Stimulated activated effector memory CD8-positive, alpha-beta T cell treated with anti-CD3 and anti-CD28 coated beads, Interleukin-12 subunit alpha, Interleukin-12 subunit beta, amount 100 ng/mL, for 72 hours (primary cell): ENCODE measurements around the gene GPR161.
"Not testable (repeated sequence)": the region's sequence is repeated elsewhere in the genome, so short reads cannot be mapped to it uniquely, and the experiment has no call there.

ENCODE experiments used
- ATAC-seq: fragments of 150-1000 bp; cut with Tn5 transposase; 2 replicates; pipeline ENCODE4 v1.10.0; 2021
- DNase-seq, 2 donors: peaks; one replicate each; pipeline ENCODE4 v3.0.0; 2021 to 2022; ENCODE audit warnings: low spot score in 2 of 2
- H3K27ac Mint-ChIP-seq: one replicate; pipeline ENCODE4 v1.8.0; 2022; ENCODE audit warnings: mild to moderate bottlenecking, mixed read lengths
- H3K36me3 Mint-ChIP-seq: one replicate; pipeline ENCODE4 v1.8.0; 2022; ENCODE audit warnings: mild to moderate bottlenecking, mixed read lengths
- H3K4me1 Mint-ChIP-seq: one replicate; pipeline ENCODE4 v1.8.0; 2022; ENCODE audit warnings: mixed read lengths
- H3K4me3 Mint-ChIP-seq: one replicate; pipeline ENCODE4 v1.8.0; 2022; ENCODE audit warnings: mild to moderate bottlenecking, mixed read lengths
- H3K9me3 Mint-ChIP-seq: one replicate; pipeline ENCODE4 v1.8.0; 2022; ENCODE audit warnings: mixed read lengths

The GPR161 gene

GRCh38 chr1:168159251-168159650 is 22.5 kb upstream of the GPR161 start:
- Mint-ChIP-seq H3K9me3 (peaks cover 20% of the 10 kb centered on the region), H3K4me1 (no peaks in the 10 kb centered on the region), H3K4me3 (no peak overlapping the region), H3K36me3 (no peaks in the 10 kb centered on the region), H3K27ac (no peak overlapping the region)
- ATAC-seq (no peak), DNase-seq (no peak)

GRCh38 chr1:168157638-168158037 is 20.9 kb upstream of the GPR161 start:
- H3K36me3 Mint-ChIP-seq: no peaks in the 10 kb centered on the region

GRCh38 chr1:168155910-168156309 is 19.2 kb upstream of the GPR161 start:
- no peak overlapping the region for H3K27ac Mint-ChIP-seq
- ATAC-seq (no peak), DNase-seq (no peak)
- no peaks in the 10 kb centered on the region for H3K36me3 Mint-ChIP-seq
- H3K4me1 Mint-ChIP-seq: no peaks in the 10 kb centered on the region
- H3K9me3 Mint-ChIP-seq: peaks cover 20% of the 10 kb centered on the region
- H3K4me3 Mint-ChIP-seq: no peak overlapping the region

More at GRCh38 chr1:168157638-168158037, 20.9 kb upstream of the GPR161 start:
- ATAC-seq (no peak), DNase-seq (no peak)
- no peak overlapping the region for H3K27ac Mint-ChIP-seq
- H3K4me3 Mint-ChIP-seq: no peak overlapping the region
- H3K9me3 Mint-ChIP-seq: peaks cover 20% of the 10 kb centered on the region
- no peaks in the 10 kb centered on the region for H3K4me1 Mint-ChIP-seq

- H3K36me3 Mint-ChIP-seq, H3K27ac Mint-ChIP-seq, DNase-seq, ATAC-seq, H3K4me3 Mint-ChIP-seq, H3K4me1 Mint-ChIP-seq: not testable (repeated sequence)
- H3K9me3 Mint-ChIP-seq: peaks cover 11% of the 10 kb centered on the region
Measured at GRCh38 chr1:168154707-168155106, 18.0 kb upstream of the GPR161 start.

- Mint-ChIP-seq H3K9me3 (no peaks in the 10 kb centered on the region), H3K4me3 (no peak overlapping the region), H3K36me3 (no peaks in the 10 kb centered on the region), H3K4me1 (no peaks in the 10 kb centered on the region), H3K27ac (no peak overlapping the region)
- DNase-seq (no peak), ATAC-seq (no peak)
Measured at GRCh38 chr1:168151935-168152334, 15.2 kb upstream of the GPR161 start.

GRCh38 chr1:168150283-168150682 is 13.6 kb upstream of the GPR161 start:
- DNase-seq: no peak
- ATAC-seq: no peak
- peaks cover 8% of the 10 kb centered on the region for H3K4me1 Mint-ChIP-seq
- H3K4me3 Mint-ChIP-seq: no peak overlapping the region
- H3K9me3 Mint-ChIP-seq: no peaks in the 10 kb centered on the region
- no peak overlapping the region for H3K27ac Mint-ChIP-seq
- no peaks in the 10 kb centered on the region for H3K36me3 Mint-ChIP-seq

- H3K4me1 Mint-ChIP-seq: peaks cover 11% of the 10 kb centered on the region
- DNase-seq (no peak), ATAC-seq (no peak)
- no peak overlapping the region for H3K4me3 Mint-ChIP-seq
- no peaks in the 10 kb centered on the region for H3K9me3 Mint-ChIP-seq
- H3K36me3 Mint-ChIP-seq: no peaks in the 10 kb centered on the region
- no peak overlapping the region for H3K27ac Mint-ChIP-seq
Measured at GRCh38 chr1:168148916-168149315, 12.2 kb upstream of the GPR161 start.

GRCh38 chr1:168146626-168147025 is 9.9 kb upstream of the GPR161 start:
- ATAC-seq (no peak), DNase-seq (no peak)
- H3K4me3 Mint-ChIP-seq: no peak overlapping the region
- H3K27ac Mint-ChIP-seq: no peak overlapping the region
- H3K9me3 Mint-ChIP-seq: no peaks in the 10 kb centered on the region
- H3K36me3 Mint-ChIP-seq: no peaks in the 10 kb centered on the region
- H3K4me1 Mint-ChIP-seq: peaks cover 11% of the 10 kb centered on the region

GRCh38 chr1:168146160-168146539 is 9.4 kb upstream of the GPR161 start:
- Mint-ChIP-seq H3K4me1 (peaks cover 11% of the 10 kb centered on the region), H3K36me3 (no peaks in the 10 kb centered on the region), H3K4me3 (peak overlapping the region; percentile 44), H3K9me3 (no peaks in the 10 kb centered on the region), H3K27ac (peak overlapping the region; percentile 45)
- ATAC-seq (no peak), DNase-seq (no peak)

- Mint-ChIP-seq H3K36me3 (no peaks in the 10 kb centered on the region), H3K9me3 (no peaks in the 10 kb centered on the region), H3K27ac (peak overlapping the region; percentile 45), H3K4me1 (peaks cover 11% of the 10 kb centered on the region), H3K4me3 (peak overlapping the region; percentile 44)
- DNase-seq (peak; percentile 85 to 92), ATAC-seq (peak; percentile 98)
Measured at GRCh38 chr1:168145184-168146159, 8.7 kb upstream of the GPR161 start.

GRCh38 chr1:168141871-168142385 is 5.2 kb upstream of the GPR161 start:
- H3K9me3 Mint-ChIP-seq: no peaks in the 10 kb centered on the region
- no peaks in the 10 kb centered on the region for H3K36me3 Mint-ChIP-seq
- peaks cover 26% of the 10 kb centered on the region for H3K4me1 Mint-ChIP-seq
- H3K4me3 Mint-ChIP-seq: no peak overlapping the region
- no peak for ATAC-seq
- no peak for DNase-seq
- H3K27ac Mint-ChIP-seq: no peak overlapping the region

GRCh38 chr1:168139070-168139469 is 2.3 kb upstream of the GPR161 start:
- H3K27ac Mint-ChIP-seq: no peak overlapping the region
- DNase-seq (no peak), ATAC-seq (no peak)
- H3K4me1 Mint-ChIP-seq: peaks cover 25% of the 10 kb centered on the region
- no peak overlapping the region for H3K4me3 Mint-ChIP-seq
- H3K36me3 Mint-ChIP-seq: no peaks in the 10 kb centered on the region
- H3K9me3 Mint-ChIP-seq: no peaks in the 10 kb centered on the region

GRCh38 chr1:168138134-168138533 is 1.4 kb upstream of the GPR161 start:
- peak overlapping the region; percentile 94 for H3K4me3 Mint-ChIP-seq
- H3K36me3 Mint-ChIP-seq: no peaks in the 10 kb centered on the region
- H3K27ac Mint-ChIP-seq: no peak overlapping the region
- H3K4me1 Mint-ChIP-seq: peaks cover 25% of the 10 kb centered on the region
- DNase-seq: no peak
- H3K9me3 Mint-ChIP-seq: no peaks in the 10 kb centered on the region
- ATAC-seq: peak; percentile 66

GRCh38 chr1:168137515-168137821 is 738 bp upstream of the GPR161 start:
- no peak for ATAC-seq
- H3K36me3 Mint-ChIP-seq: no peaks in the 10 kb centered on the region
- peak overlapping the region; percentile 94 for H3K4me3 Mint-ChIP-seq
- peaks cover 25% of the 10 kb centered on the region for H3K4me1 Mint-ChIP-seq
- H3K27ac Mint-ChIP-seq: peak overlapping the region; percentile 93
- no peaks in the 10 kb centered on the region for H3K9me3 Mint-ChIP-seq
- no peak for DNase-seq

- no peaks in the 10 kb centered on the region for H3K36me3 Mint-ChIP-seq
- ATAC-seq (peak; percentile 17), DNase-seq (peak in 1 of 2 donors; percentile 59)
- peaks cover 25% of the 10 kb centered on the region for H3K4me1 Mint-ChIP-seq
- H3K4me3 Mint-ChIP-seq: peak overlapping the region; percentile 94
- no peaks in the 10 kb centered on the region for H3K9me3 Mint-ChIP-seq
- H3K27ac Mint-ChIP-seq: no peak overlapping the region
Measured at GRCh38 chr1:168135921-168136708, 615 bp downstream of the GPR161 start.
